ENCODE data around the gene NPTXR. TPM values are rescaled to one million over a fixed set of nuclear protein-coding genes. Genes with fewer than 3 reads are reported as not detected.

Gene NPTXR
- total RNA-seq, 1 donor: 0.86 TPM

- H3K4me3 ChIP-seq (ENCODE audit: low read depth, low read length): no peak overlapping the region
- no peak for DNase-seq (ENCODE audit: low read depth)
- TF ChIP-seq CTCF (IDR thresholded peaks at IDR 0.05; ENCODE audit: insufficient read depth, low read depth, low read length): no peak
Observed at GRCh38 chr22:38852522-38852921, 8.7 kb upstream of the NPTXR start.

- TF ChIP-seq CTCF (IDR thresholded peaks at IDR 0.05; ENCODE audit: insufficient read depth, low read depth, low read length): no peak
- peak; percentile 33 for DNase-seq (ENCODE audit: low read depth)
- H3K4me3 ChIP-seq (ENCODE audit: low read depth, low read length): no peak overlapping the region
Observed at GRCh38 chr22:38850941-38851849, 7.4 kb upstream of the NPTXR start.

GRCh38 chr22:38850399-38850798 is 6.6 kb upstream of the NPTXR start:
- no peak overlapping the region for H3K4me3 ChIP-seq (ENCODE audit: low read depth, low read length)

GRCh38 chr22:38849811-38850210 is 6.0 kb upstream of the NPTXR start:
- H3K4me3 ChIP-seq (ENCODE audit: low read depth, low read length): no peak overlapping the region
- TF ChIP-seq CTCF (IDR thresholded peaks at IDR 0.05; ENCODE audit: insufficient read depth, low read depth, low read length): no peak
- no peak for DNase-seq (ENCODE audit: low read depth)

More at GRCh38 chr22:38850399-38850798, 6.6 kb upstream of the NPTXR start:
- TF ChIP-seq CTCF (IDR thresholded peaks at IDR 0.05; ENCODE audit: insufficient read depth, low read depth, low read length): no peak
- DNase-seq (ENCODE audit: low read depth): no peak

GRCh38 chr22:38846412-38846811 is 2.6 kb upstream of the NPTXR start:
- TF ChIP-seq CTCF (IDR thresholded peaks at IDR 0.05; ENCODE audit: insufficient read depth, low read depth, low read length): no peak
- H3K4me3 ChIP-seq (ENCODE audit: low read depth, low read length): no peak overlapping the region
- DNase-seq (ENCODE audit: low read depth): no peak

- H3K4me3 ChIP-seq (ENCODE audit: low read depth, low read length): no peak overlapping the region
- TF ChIP-seq CTCF (IDR thresholded peaks at IDR 0.05; ENCODE audit: insufficient read depth, low read depth, low read length): no peak
- DNase-seq (ENCODE audit: low read depth): no peak
Observed at GRCh38 chr22:38845004-38845740, 1.3 kb upstream of the NPTXR start.
